Calu3 (cell line): ENCODE measurements around the gene EAF2. TPM values are rescaled to one million over a fixed set of nuclear protein-coding genes. Genes with fewer than 3 reads are reported as not detected.

Experiments
- BruUV-seq: library from RNA; stranded (reverse); fragments of 400-500 nt; replicated peaks from 2 replicates; lab custom pipeline; 2021; lab: Mats Ljungman, UMichigan
- CTCF ChIA-PET: fragments of 300-600 bp; sonication (Branson Sonifier 250); formaldehyde crosslinking; loops from one replicate; lab custom pipeline; 2022; ENCODE audit warnings: antibody characterized with exemption; lab: Charles Lee
- DNase-seq: peaks from one replicate; pipeline ENCODE4 v3.0.0; 2022
- H3K27ac Mint-ChIP-seq: one replicate; pipeline ENCODE4 v1.8.0; 2022; ENCODE audit warnings: mixed read lengths; ENCODE audit not compliant: unreplicated experiment
- H3K27me3 Mint-ChIP-seq: one replicate; pipeline ENCODE4 v1.8.0; 2022; ENCODE audit warnings: mixed read lengths; ENCODE audit not compliant: unreplicated experiment
- H3K36me3 Mint-ChIP-seq: one replicate; pipeline ENCODE4 v1.8.0; 2022; ENCODE audit warnings: mild to moderate bottlenecking, moderate library complexity, mixed read lengths; ENCODE audit not compliant: insufficient read depth, unreplicated experiment
- H3K4me1 Mint-ChIP-seq: one replicate; pipeline ENCODE4 v1.8.0; 2022; ENCODE audit warnings: mild to moderate bottlenecking, low read depth, mixed read lengths; ENCODE audit not compliant: unreplicated experiment
- H3K4me3 Mint-ChIP-seq: one replicate; pipeline ENCODE4 v1.8.0; 2022; ENCODE audit warnings: mild to moderate bottlenecking, low read depth, moderate library complexity, mixed read lengths; ENCODE audit not compliant: unreplicated experiment
- H3K9me3 Mint-ChIP-seq: one replicate; pipeline ENCODE4 v1.8.0; 2022; ENCODE audit warnings: low read depth, mixed read lengths; ENCODE audit not compliant: unreplicated experiment
- intact Hi-C: fragments of 100-400 bp; cut with micrococcal nuclease; formaldehyde crosslinking; loops from one replicate; pipeline ENCODE4 v1.10.0; 2022; ENCODE audit not compliant: unreplicated experiment
- total RNA-seq: library from RNA; stranded (reverse); gene quantifications from 2 replicates; pipeline ENCODE4 v1.2.3, GENCODE V29; 2022
- TF ChIP-seq, protein P1 (sequence below): fragments of 200-600 bp; IDR thresholded peaks from one replicate; pipeline ENCODE4 v1.8.0; 2022; ENCODE audit warnings: antibody characterized with exemption; ENCODE audit not compliant: unreplicated experiment

Gene EAF2
- total RNA-seq, 1 experiment from 2014 or later, result 4.7 TPM

DNA sequence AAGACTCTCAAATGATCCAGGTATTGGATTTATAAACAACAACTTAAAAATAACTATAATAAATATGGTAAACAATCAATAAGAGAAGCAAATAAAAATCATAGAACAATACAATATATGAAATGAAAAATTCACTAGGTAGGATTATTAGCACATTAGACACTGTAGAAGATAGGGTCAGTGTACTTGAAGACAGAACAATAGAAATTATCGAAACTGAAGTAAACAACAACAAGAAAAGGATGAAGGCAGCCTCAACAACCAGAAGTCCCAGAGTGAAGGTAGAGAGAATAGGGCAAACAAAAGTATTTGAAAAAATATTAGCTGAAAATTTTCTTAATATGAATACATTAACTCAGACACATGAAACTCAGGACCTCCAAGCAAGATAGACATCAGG, 12.0 kb upstream of the EAF2 start:
- TF ChIP-seq, protein P1, sequence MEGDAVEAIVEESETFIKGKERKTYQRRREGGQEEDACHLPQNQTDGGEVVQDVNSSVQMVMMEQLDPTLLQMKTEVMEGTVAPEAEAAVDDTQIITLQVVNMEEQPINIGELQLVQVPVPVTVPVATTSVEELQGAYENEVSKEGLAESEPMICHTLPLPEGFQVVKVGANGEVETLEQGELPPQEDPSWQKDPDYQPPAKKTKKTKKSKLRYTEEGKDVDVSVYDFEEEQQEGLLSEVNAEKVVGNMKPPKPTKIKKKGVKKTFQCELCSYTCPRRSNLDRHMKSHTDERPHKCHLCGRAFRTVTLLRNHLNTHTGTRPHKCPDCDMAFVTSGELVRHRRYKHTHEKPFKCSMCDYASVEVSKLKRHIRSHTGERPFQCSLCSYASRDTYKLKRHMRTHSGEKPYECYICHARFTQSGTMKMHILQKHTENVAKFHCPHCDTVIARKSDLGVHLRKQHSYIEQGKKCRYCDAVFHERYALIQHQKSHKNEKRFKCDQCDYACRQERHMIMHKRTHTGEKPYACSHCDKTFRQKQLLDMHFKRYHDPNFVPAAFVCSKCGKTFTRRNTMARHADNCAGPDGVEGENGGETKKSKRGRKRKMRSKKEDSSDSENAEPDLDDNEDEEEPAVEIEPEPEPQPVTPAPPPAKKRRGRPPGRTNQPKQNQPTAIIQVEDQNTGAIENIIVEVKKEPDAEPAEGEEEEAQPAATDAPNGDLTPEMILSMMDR, result no peak
- Mint-ChIP-seq H3K4me1 (no peaks in the 10 kb centered on the region), H3K27ac (no peak overlapping the region), H3K9me3 (peaks cover 5% of the 10 kb centered on the region), H3K4me3 (no peak overlapping the region), H3K36me3 (peaks cover 25% of the 10 kb centered on the region), H3K27me3 (no peaks in the 10 kb centered on the region)
- intact Hi-C loops, result no loop called here
- no peak for DNase-seq
- CTCF ChIA-PET, result no interaction called here
- no TSS peak for BruUV-seq

DNA sequence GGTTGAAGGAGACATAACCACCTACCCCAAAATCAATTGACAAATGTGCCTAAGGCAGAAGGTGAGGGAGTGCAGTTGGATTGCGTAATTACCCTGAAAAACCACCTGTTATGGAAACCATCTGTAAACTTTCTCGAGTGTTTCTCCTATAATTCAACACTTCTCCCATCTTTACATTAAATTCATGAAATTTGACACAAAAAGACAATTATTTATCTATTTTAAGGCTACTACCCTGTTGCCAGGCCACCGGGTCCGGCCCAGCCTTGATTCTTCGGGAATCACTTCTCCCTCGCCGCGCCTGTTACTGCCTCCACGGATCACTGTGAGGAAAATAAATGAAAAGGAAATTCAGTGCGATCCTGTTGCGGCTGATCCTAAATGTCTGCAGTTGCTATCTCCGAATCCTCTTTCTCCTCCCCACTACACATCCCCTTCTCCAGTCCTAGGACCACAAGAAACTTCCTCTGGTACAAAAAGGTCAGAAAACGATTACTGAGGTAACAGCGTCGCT, 795 bp upstream of the EAF2 start:
- H3K4me3 Mint-ChIP-seq, result peak overlapping the region; percentile 86
- CTCF ChIA-PET, result no interaction called here
- H3K9me3 Mint-ChIP-seq, result no peaks in the 10 kb centered on the region
- H3K27me3 Mint-ChIP-seq, result no peaks in the 10 kb centered on the region
- H3K36me3 Mint-ChIP-seq, result peaks cover 19% of the 10 kb centered on the region
- peak overlapping the region; percentile 57 for H3K27ac Mint-ChIP-seq
- TF ChIP-seq, protein P1, result no peak
- peak; percentile 9 for DNase-seq
- TSS peak; percentile 63 for BruUV-seq
- intact Hi-C loops, result loop anchor here (10.0 kb wide), 1 partner anchor 289 kb away; the partner anchor contains the start of gene POLQ
- peaks cover 12% of the 10 kb centered on the region for H3K4me1 Mint-ChIP-seq

DNA sequence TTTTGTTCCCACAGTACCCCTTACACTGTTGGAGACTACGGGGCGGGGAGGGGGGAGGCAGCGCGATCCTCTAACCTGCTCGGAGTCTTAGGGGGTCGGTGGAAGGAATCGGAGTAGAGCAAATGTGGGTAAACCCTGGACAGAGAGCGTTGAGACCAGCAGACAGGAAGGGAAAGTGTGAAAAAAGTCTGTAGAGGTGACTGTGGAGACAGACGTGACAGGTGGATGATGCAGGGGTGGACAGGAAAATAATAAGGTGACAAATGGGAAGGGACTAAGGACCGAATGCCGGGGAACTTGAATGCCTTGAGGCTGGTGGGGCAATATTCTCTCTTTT, 424 bp downstream of the EAF2 start:
- Mint-ChIP-seq H3K27me3 (no peaks in the 10 kb centered on the region), H3K9me3 (no peaks in the 10 kb centered on the region), H3K36me3 (peaks cover 19% of the 10 kb centered on the region), H3K4me1 (peaks cover 12% of the 10 kb centered on the region), H3K27ac (peak overlapping the region; percentile 57), H3K4me3 (peak overlapping the region; percentile 86)
- no TSS peak for BruUV-seq
- intact Hi-C loops, result loop anchor here (10.0 kb wide), 1 partner anchor 291 kb away; the partner anchor contains the start of gene POLQ
- TF ChIP-seq, protein P1, result no peak
- DNase-seq, result no peak
- CTCF ChIA-PET, result interaction anchor here (1.0 kb wide), 1 partner anchor 160 kb away, joined by 5 read pairs; no protein-coding TSS in a partner anchor

DNA sequence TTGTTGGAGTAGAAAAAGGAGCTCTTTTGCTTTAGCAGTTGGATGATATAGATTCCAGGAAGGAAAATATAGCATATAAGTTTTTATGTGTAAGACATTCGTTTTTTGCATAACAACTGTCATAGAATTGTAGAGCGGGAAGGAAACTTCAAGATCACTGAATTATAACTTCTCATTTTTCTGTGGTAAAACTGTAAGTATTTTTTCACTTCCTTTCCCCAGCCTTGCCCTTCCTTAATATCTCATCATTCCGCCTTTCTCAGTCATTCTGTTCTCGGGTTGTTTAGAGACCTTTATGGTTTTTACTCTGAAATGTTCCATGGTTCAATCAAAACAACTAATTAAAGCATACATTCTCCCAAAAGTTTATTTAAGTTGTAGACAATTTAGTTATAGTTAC, 1.1 kb downstream of the EAF2 start:
- TSS peak; percentile 53 for BruUV-seq
- intact Hi-C loops, result loop anchor here (10.0 kb wide), 1 partner anchor 291 kb away; the partner anchor contains the start of gene POLQ

More for the DNA sequence above, 1.1 kb downstream of the EAF2 start:
- Mint-ChIP-seq H3K4me3 (peak overlapping the region; percentile 86), H3K27ac (no peak overlapping the region), H3K4me1 (peaks cover 12% of the 10 kb centered on the region), H3K36me3 (peaks cover 20% of the 10 kb centered on the region), H3K27me3 (no peaks in the 10 kb centered on the region), H3K9me3 (no peaks in the 10 kb centered on the region)
- no peak for DNase-seq
- TF ChIP-seq, protein P1, result no peak
- CTCF ChIA-PET, result no interaction called here
